ENCODE results near the gene STXBP3. TPM values are rescaled to one million over a fixed set of nuclear protein-coding genes. Genes with fewer than 3 reads are reported as not detected.

The STXBP3 gene
- total and polyA plus RNA-seq, 2 of the 13 experiments (the other 11 are each of a cell fraction or from before 2014, with no cell fraction given), result 13.0 to 20.8 TPM

DNA sequence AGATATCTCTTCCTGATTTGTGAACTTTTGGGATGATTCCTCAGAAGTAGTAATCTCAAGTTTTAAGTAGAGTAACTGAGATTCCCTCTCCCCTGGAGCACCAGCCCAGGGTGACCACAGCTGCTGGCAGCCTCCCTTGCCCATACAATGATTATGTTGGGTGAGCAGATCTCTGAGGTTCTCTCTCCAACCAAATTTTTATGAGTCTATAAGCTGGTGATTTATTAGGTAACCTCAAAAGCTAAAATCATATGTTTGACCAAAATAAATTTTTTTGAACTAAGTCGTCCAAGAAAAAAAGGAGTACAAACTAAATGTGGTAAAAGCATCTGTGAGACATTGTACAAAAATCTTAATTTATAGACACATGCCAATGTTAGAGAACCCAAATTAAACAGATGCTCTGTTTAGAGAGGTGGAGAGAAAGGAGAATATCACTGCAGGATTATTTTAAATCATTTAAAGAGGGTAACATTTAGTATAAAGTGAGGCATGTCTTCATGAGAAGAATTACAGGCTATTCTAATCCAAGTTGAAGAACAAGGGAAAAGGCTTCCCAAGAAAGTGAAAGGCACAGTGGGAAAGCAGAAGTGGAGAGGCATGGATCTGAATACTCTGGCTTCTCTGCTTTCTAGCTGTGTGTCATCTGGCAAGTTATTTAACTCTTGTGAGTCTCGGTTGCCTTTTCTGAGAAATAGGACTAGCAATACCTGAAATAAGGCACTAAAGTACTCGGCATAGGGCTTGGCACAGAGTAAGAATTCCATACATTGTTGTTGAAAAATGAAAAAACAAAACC, 107.9 kb downstream of the STXBP3 start:
- Histone ChIP-seq H4K20me1 (ENCODE audit: insufficient read depth, low read length) (no peaks in the 10 kb centered on the region), H3K4me2 (ENCODE audit: low read depth, low read length) (no peak overlapping the region), H3K9ac (ENCODE audit: insufficient read depth, low read depth, low read length) (no peak overlapping the region), H3K27me3 (ENCODE audit: control insufficient read depth in 1 of 2, insufficient read depth in 2 of 2, low read length in 2 of 2) (peaks cover 0 to 22% of the 10 kb centered on the region in 2 experiments; a peak in 3 of 5 replicates), H3K79me2 (ENCODE audit: insufficient read depth, low read length) (no peaks in the 10 kb centered on the region), H3K36me3 (replicated peaks in 1 of 2; ENCODE audit: control insufficient read depth in 1 of 2, insufficient read depth in 2 of 2, low read length in 2 of 2) (no peaks in the 10 kb centered on the region), H3K9me3 (ENCODE audit: low read length) (no peaks in the 10 kb centered on the region), H3K4me1 (ENCODE audit: insufficient read depth, low read length) (no peaks in the 10 kb centered on the region), H2AFZ (ENCODE audit: low read length) (no peak overlapping the region), H3K27ac (ENCODE audit: extremely low read length, insufficient read depth, low read length) (no peak overlapping the region), H3K4me3 (replicated peaks in 1 of 3; ENCODE audit: insufficient read depth in 1 of 3, low read depth in 2 of 3, low read length in 3 of 3) (no peak overlapping the region)
- no peak for ATAC-seq
- ChIA-PET POLR2A (no interaction called here), CTCF (ENCODE audit: low intra/inter-chr PET ratio, low total read pairs) (no interaction called here)
- BruUV-seq (replicated peaks), result no TSS peak
- intact Hi-C loops (cut with micrococcal nuclease; ENCODE audit: unreplicated experiment), result no loop called here
- no peak for DNase-seq (ENCODE audit: low spot score)
- in situ Hi-C loops (cut with HindIII; ENCODE audit: extremely low pct_ligation_motif_present, low pct_unique_long_range_greater_than_20kb), result no loop called here
- no peak for FAIRE-seq
- TF ChIP-seq SIX1 (CRISPR knock-in tag; IDR thresholded peaks at IDR 0.05; ENCODE audit: borderline replicate concordance) (no peak), ZNF337 (CRISPR knock-in tag; IDR thresholded peaks at IDR 0.05; ENCODE audit: borderline replicate concordance, low read depth) (no peak), CCDC6 (CRISPR knock-in tag; IDR thresholded peaks at IDR 0.05) (no peak), NFKBIZ (CRISPR knock-in tag; IDR thresholded peaks at IDR 0.05) (no peak), MXI1 (IDR thresholded peaks at IDR 0.05; ENCODE audit: borderline replicate concordance, low read depth, low read length) (no peak), ZNF24 (IDR thresholded peaks at IDR 0.05) (no peak)
- TF ChIP-seq, protein P1, sequence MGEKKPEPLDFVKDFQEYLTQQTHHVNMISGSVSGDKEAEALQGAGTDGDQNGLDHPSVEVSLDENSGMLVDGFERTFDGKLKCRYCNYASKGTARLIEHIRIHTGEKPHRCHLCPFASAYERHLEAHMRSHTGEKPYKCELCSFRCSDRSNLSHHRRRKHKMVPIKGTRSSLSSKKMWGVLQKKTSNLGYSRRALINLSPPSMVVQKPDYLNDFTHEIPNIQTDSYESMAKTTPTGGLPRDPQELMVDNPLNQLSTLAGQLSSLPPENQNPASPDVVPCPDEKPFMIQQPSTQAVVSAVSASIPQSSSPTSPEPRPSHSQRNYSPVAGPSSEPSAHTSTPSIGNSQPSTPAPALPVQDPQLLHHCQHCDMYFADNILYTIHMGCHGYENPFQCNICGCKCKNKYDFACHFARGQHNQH (CRISPR knock-in tag; IDR thresholded peaks at IDR 0.05), result no peak
- WGBS (ENCODE audit: low lambda C conversion rate), result 4% methylated on average over 3 of the region's 3 CpGs

DNA sequence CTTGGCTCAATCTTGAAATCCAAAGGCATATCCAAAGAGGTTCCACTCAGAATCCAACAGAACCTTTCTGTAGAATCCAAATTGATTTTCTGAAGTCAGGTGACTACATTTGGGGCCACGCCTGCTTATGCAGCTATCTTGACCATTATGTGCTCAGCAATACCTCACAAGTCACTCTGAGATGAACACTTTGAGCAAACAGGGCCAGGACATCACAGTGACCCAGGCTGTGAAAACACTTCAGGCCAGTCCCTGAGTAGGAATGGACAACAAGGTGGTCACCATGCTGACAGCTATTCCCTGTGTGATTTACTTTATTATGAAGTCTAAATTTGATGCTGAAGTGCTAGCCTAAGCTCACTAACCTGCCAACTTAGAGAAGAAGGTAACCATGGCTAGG, 110.5 kb downstream of the STXBP3 start, which contains the start of gene AKNAD1:
AKNAD1 (minus strand) TSS at position 101 of the 400 bp plus-strand sequence. CDS start 4,430 bp downstream, outside the sequence.
- H3K4me3 ChIP-seq (replicated peaks in 1 of 3; ENCODE audit: insufficient read depth in 1 of 3, low read depth in 2 of 3, low read length in 3 of 3), result no peak within 1 kb of the TSS
- no TSS peak for BruUV-seq (replicated peaks)
- FAIRE-seq, result no peak
- H3K27ac ChIP-seq (ENCODE audit: extremely low read length, insufficient read depth, low read length), result no peak within 1 kb of the TSS
- DNase-seq (ENCODE audit: low spot score), result no peak
- in situ Hi-C loops (cut with HindIII; ENCODE audit: extremely low pct_ligation_motif_present, low pct_unique_long_range_greater_than_20kb) (no loop called here), intact Hi-C loops (cut with micrococcal nuclease; ENCODE audit: unreplicated experiment) (no loop called here)
- no peaks in the 10 kb centered on the region for H4K20me1 ChIP-seq (ENCODE audit: insufficient read depth, low read length)
- no peaks in the 10 kb centered on the region for H3K4me1 ChIP-seq (ENCODE audit: insufficient read depth, low read length)
- no peak within 1 kb of the TSS for H3K9ac ChIP-seq (ENCODE audit: insufficient read depth, low read depth, low read length)
- H3K36me3 ChIP-seq (replicated peaks in 1 of 2; ENCODE audit: control insufficient read depth in 1 of 2, insufficient read depth in 2 of 2, low read length in 2 of 2), result no peaks in the 10 kb centered on the region
- no peaks in the 10 kb centered on the region for H3K79me2 ChIP-seq (ENCODE audit: insufficient read depth, low read length)
- no peaks in the 10 kb centered on the region for H3K9me3 ChIP-seq (ENCODE audit: low read length)
- H3K4me2 ChIP-seq (ENCODE audit: low read depth, low read length), result no peak within 1 kb of the TSS
- peaks cover 0 to 7% of the 10 kb centered on the region in 2 experiments; a peak in 3 of 5 replicates for H3K27me3 ChIP-seq (ENCODE audit: control insufficient read depth in 1 of 2, insufficient read depth in 2 of 2, low read length in 2 of 2)
- H2AFZ ChIP-seq (ENCODE audit: low read length), result no peak within 1 kb of the TSS
- CTCF ChIA-PET (ENCODE audit: low intra/inter-chr PET ratio, low total read pairs), result no interaction called here
- no peak for ATAC-seq
- POLR2A ChIA-PET, result no interaction called here
- 0% methylated on average over 1 of the region's 1 CpG for WGBS (ENCODE audit: low lambda C conversion rate)
- TF ChIP-seq, protein P2, sequence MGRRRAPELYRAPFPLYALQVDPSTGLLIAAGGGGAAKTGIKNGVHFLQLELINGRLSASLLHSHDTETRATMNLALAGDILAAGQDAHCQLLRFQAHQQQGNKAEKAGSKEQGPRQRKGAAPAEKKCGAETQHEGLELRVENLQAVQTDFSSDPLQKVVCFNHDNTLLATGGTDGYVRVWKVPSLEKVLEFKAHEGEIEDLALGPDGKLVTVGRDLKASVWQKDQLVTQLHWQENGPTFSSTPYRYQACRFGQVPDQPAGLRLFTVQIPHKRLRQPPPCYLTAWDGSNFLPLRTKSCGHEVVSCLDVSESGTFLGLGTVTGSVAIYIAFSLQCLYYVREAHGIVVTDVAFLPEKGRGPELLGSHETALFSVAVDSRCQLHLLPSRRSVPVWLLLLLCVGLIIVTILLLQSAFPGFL (CRISPR knock-in tag; IDR thresholded peaks at IDR 0.05), result no peak
- no peak for TF ChIP-seq HOXA5 (CRISPR knock-in tag; IDR thresholded peaks at IDR 0.05)
- no peak for TF ChIP-seq MTA1 (CRISPR knock-in tag; IDR thresholded peaks at IDR 0.05; ENCODE audit: borderline replicate concordance)
- no peak for TF ChIP-seq PHF20 (CRISPR knock-in tag; IDR thresholded peaks at IDR 0.05)
- no peak for TF ChIP-seq TOE1 (CRISPR knock-in tag; IDR thresholded peaks at IDR 0.05)
- TF ChIP-seq, protein P3, sequence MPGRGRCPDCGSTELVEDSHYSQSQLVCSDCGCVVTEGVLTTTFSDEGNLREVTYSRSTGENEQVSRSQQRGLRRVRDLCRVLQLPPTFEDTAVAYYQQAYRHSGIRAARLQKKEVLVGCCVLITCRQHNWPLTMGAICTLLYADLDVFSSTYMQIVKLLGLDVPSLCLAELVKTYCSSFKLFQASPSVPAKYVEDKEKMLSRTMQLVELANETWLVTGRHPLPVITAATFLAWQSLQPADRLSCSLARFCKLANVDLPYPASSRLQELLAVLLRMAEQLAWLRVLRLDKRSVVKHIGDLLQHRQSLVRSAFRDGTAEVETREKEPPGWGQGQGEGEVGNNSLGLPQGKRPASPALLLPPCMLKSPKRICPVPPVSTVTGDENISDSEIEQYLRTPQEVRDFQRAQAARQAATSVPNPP (CRISPR knock-in tag; IDR thresholded peaks at IDR 0.05), result no peak
- TF ChIP-seq, protein P4, sequence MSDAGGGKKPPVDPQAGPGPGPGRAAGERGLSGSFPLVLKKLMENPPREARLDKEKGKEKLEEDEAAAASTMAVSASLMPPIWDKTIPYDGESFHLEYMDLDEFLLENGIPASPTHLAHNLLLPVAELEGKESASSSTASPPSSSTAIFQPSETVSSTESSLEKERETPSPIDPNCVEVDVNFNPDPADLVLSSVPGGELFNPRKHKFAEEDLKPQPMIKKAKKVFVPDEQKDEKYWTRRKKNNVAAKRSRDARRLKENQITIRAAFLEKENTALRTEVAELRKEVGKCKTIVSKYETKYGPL (CRISPR knock-in tag; IDR thresholded peaks at IDR 0.05), result no peak
